ENCODE results near the gene RWDD4. TPM values are rescaled to one million over a fixed set of nuclear protein-coding genes. Genes with fewer than 3 reads are reported as not detected.
A peak's percentile ranks its signal among the peaks of the same experiment; 100 is the strongest.

RWDD4 gene
- total and polyA plus RNA-seq, 9 of the 15 experiments (the other 6 are each of a cell fraction or from before 2014, with no cell fraction given): 8.4 to 32.5 (median 24.2) TPM

DNA sequence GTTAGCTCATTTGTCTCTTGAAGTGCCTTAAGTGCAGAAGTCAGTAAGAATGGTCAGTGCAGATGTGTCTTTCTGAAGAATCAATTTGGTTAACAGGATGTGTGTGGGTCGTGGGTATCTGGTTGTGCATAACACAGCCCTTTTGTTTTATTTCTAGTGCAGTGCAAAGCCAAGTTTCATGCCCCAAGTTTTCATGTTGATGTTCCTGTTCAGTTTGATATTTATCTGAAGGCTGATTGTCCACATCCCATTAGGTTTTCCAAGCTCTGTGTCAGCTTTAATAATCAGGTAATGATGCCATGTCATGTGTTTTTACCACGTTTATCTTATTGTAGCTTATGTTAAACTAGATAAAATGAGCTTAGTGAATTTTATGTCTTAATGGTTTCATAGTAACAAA lies 27.5 kb upstream of the RWDD4 start (continued):
- TF ChIP-seq ZNF639 (CRISPR knock-in tag; conservative IDR thresholded peaks at IDR 0.05 in 1 of 2, IDR thresholded peaks at IDR 0.05 in 1 of 2): no peak
- no peak for TF ChIP-seq ZNF41 (CRISPR knock-in tag; conservative IDR thresholded peaks at IDR 0.05)
- no peak for TF ChIP-seq NCOA1 (IDR thresholded peaks at IDR 0.05; ENCODE audit: low read depth)
- TF ChIP-seq FUS (optimal IDR thresholded peaks at IDR 0.05; ENCODE audit: low read depth, low read length): no peak
- no peak for TF ChIP-seq ZNF197 (CRISPR knock-in tag; IDR thresholded peaks at IDR 0.05; ENCODE audit: low read depth)

- ATAC-seq: no peak
- 72% methylated on average over 4 of the region's 4 CpGs for WGBS (ENCODE audit: insufficient coverage, low coverage, missing lambda C conversion rate)
- intact Hi-C loops (cut with micrococcal nuclease): no loop called here
- Histone ChIP-seq H3K27ac (ENCODE audit: extremely low read depth, low read depth, low read length) (no peak overlapping the region), H3K27me3 (ENCODE audit: control insufficient read depth in 2 of 2, insufficient read depth in 2 of 2, low read length in 2 of 2) (no peaks in the 10 kb centered on the region), H3K4me3 (no peak overlapping the region), H2AFZ (ENCODE audit: low read depth, low read length) (no peak overlapping the region), H3K4me2 (ENCODE audit: insufficient read depth, low read length) (no peak overlapping the region), H3K4me1 (replicated peaks in 1 of 2; ENCODE audit: control insufficient read depth in 2 of 2, insufficient read depth in 2 of 2, low read length in 2 of 2) (no peaks in the 10 kb centered on the region), H3K9me1 (ENCODE audit: control insufficient read depth, insufficient read depth, low read length) (no peaks in the 10 kb centered on the region), H3K36me3 (ENCODE audit: control insufficient read depth, insufficient read depth, low read length) (peaks cover 61% of the 10 kb centered on the region; the same call in 2 of the 3 replicates), H3K79me2 (ENCODE audit: control insufficient read depth, insufficient read depth, low read length) (no peaks in the 10 kb centered on the region), H3K9me3 (replicated peaks; ENCODE audit: control insufficient read depth, insufficient read depth, low read depth, low read length) (no peaks in the 10 kb centered on the region), H3K9ac (ENCODE audit: insufficient read depth in 1 of 2, low read depth in 2 of 2, low read length in 2 of 2) (no peak overlapping the region), H4K20me1 (replicated peaks; ENCODE audit: control insufficient read depth, insufficient read depth, low read length) (no peaks in the 10 kb centered on the region)
- ChIA-PET CTCF (ENCODE audit: low intra/inter-chr PET ratio) (no interaction called here), POLR2A (no interaction called here)
- no peak for DNase-seq (ENCODE audit: extremely low read depth in 1 of 4, low spot score in 3 of 4)
- BruUV-seq (replicated peaks): no TSS peak
- in situ Hi-C loops (cut with MboI): no loop called here
- FAIRE-seq: no peak
- TF ChIP-seq, protein P1, sequence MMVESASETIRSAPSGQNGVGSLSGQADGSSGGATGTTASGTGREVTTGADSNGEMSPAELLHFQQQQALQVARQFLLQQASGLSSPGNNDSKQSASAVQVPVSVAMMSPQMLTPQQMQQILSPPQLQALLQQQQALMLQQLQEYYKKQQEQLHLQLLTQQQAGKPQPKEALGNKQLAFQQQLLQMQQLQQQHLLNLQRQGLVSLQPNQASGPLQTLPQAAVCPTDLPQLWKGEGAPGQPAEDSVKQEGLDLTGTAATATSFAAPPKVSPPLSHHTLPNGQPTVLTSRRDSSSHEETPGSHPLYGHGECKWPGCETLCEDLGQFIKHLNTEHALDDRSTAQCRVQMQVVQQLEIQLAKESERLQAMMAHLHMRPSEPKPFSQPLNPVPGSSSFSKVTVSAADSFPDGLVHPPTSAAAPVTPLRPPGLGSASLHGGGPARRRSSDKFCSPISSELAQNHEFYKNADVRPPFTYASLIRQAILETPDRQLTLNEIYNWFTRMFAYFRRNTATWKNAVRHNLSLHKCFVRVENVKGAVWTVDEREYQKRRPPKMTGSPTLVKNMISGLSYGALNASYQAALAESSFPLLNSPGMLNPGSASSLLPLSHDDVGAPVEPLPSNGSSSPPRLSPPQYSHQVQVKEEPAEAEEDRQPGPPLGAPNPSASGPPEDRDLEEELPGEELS (CRISPR knock-in tag; IDR thresholded peaks at IDR 0.05; ENCODE audit: borderline replicate concordance): no peak
- TF ChIP-seq NFRKB (IDR thresholded peaks at IDR 0.05; ENCODE audit: low read depth): no peak
- TF ChIP-seq SRSF7 (optimal IDR thresholded peaks at IDR 0.05; ENCODE audit: low read depth, low read length): no peak
- no peak for TF ChIP-seq FOXP1 (CRISPR knock-in tag; IDR thresholded peaks at IDR 0.05)
- TF ChIP-seq CHD2 (IDR thresholded peaks at IDR 0.05; ENCODE audit: low read depth, low read length): no peak
- peak; percentile 80 for TF ChIP-seq ZNF316 (IDR thresholded peaks at IDR 0.05)
- TF ChIP-seq MTF1 (CRISPR knock-in tag; IDR thresholded peaks at IDR 0.05; ENCODE audit: borderline replicate concordance): no peak
- no peak for TF ChIP-seq KLF1 (tag; IDR thresholded peaks at IDR 0.05)
- TF ChIP-seq ZKSCAN1 (IDR thresholded peaks at IDR 0.05; ENCODE audit: low read depth, low read length): no peak
- TF ChIP-seq SMARCB1 (IDR thresholded peaks at IDR 0.05; ENCODE audit: insufficient read length, low read depth): no peak
- no peak for TF ChIP-seq KHSRP (IDR thresholded peaks at IDR 0.05)
- TF ChIP-seq C11orf30 (IDR thresholded peaks at IDR 0.05; ENCODE audit: low read depth): peak; percentile 68
- no peak for TF ChIP-seq BDP1 (IDR thresholded peaks at IDR 0.05; ENCODE audit: insufficient read depth, insufficient read length)
- TF ChIP-seq MAFF (IDR thresholded peaks at IDR 0.05; ENCODE audit: low read length): peak; percentile 14; the same call in 1 of the 2 replicates
- TF ChIP-seq, protein P2, sequence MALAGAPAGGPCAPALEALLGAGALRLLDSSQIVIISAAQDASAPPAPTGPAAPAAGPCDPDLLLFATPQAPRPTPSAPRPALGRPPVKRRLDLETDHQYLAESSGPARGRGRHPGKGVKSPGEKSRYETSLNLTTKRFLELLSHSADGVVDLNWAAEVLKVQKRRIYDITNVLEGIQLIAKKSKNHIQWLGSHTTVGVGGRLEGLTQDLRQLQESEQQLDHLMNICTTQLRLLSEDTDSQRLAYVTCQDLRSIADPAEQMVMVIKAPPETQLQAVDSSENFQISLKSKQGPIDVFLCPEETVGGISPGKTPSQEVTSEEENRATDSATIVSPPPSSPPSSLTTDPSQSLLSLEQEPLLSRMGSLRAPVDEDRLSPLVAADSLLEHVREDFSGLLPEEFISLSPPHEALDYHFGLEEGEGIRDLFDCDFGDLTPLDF (CRISPR knock-in tag; IDR thresholded peaks at IDR 0.05): no peak
- TF ChIP-seq SREBF1 (IDR thresholded peaks at IDR 0.05; ENCODE audit: borderline replicate concordance, low read depth, low read length): no peak
Observed at GRCh38 chr4:183681119-183681518, 22.1 kb upstream of the RWDD4 start.
